Liver (tissue), 3 donors: ENCODE data around the gene UGT1A10.

ENCODE experiments used
- CTCF ChIP-seq: fragments of 150-350 bp; IDR thresholded peaks from 2 replicates; pipeline ENCODE4 v1.5.1; 2017; ENCODE audit warnings: improper control_type of control experiment, low read depth, low read length; ENCODE audit not compliant: missing input control
- GABPA ChIP-seq, 2 donors: IDR thresholded peaks in 1 of 2; conservative IDR thresholded peaks in 1 of 2; 2 replicates each; pipeline ENCODE4 v1.6.1; 2016; ENCODE audit warnings: antibody characterized with exemption in 2 of 2, mild to moderate bottlenecking in 1 of 2, moderate library complexity in 1 of 2
- donor health status: healthy.
- donor health status: healthy.

GRCh38 chr2:233711312-233712008 lies 75.2 kb downstream of the UGT1A10 start:
- TF ChIP-seq GABPA (IDR thresholded peaks at IDR 0.05 in 1 of 2, conservative IDR thresholded peaks at IDR 0.05 in 1 of 2), result no peak
- TF ChIP-seq CTCF, result peak; percentile 89
